KMS-11 (cell line): ENCODE results near the gene TRIM24.

Source experiments
- H2AFZ ChIP-seq: fragments of 200-600 bp; sonication (generic); 2 replicates; pipeline ENCODE4 v1.6.1; 2016; ENCODE audit warnings: antibody characterized with exemption, mixed run types, low read depth
- H3K27ac ChIP-seq: fragments of 200-600 bp; sonication (generic); 2 replicates; pipeline ENCODE4 v1.6.1; 2016; ENCODE audit warnings: mild to moderate bottlenecking, mixed run types
- H3K27me3 ChIP-seq: fragments of 200-600 bp; sonication (generic); 2 replicates; pipeline ENCODE4 v1.6.1; 2017; ENCODE audit warnings: mild to moderate bottlenecking, low read depth, mixed run types, moderate library complexity; ENCODE audit not compliant: insufficient read depth
- H3K36me3 ChIP-seq: fragments of 200-600 bp; sonication (generic); 2 replicates; pipeline ENCODE4 v1.6.1; 2017; ENCODE audit warnings: mild to moderate bottlenecking, mixed run types; ENCODE audit not compliant: insufficient read depth
- H3K4me1 ChIP-seq: fragments of 200-600 bp; sonication (generic); 2 replicates; pipeline ENCODE4 v1.6.1; 2016; ENCODE audit warnings: mild to moderate bottlenecking, low read depth, mixed run types; ENCODE audit not compliant: poor library complexity, severe bottlenecking
- H3K4me2 ChIP-seq: fragments of 200-600 bp; sonication (generic); 2 replicates; pipeline ENCODE4 v1.7.0; 2016; ENCODE audit warnings: mild to moderate bottlenecking, mixed run types
- H3K4me3 ChIP-seq: fragments of 200-600 bp; sonication (generic); IDR thresholded peaks from 2 replicates; pipeline ENCODE4 v1.6.1; 2017; ENCODE audit warnings: low read depth, low read length, mixed read lengths; ENCODE audit not compliant: insufficient read depth
- H3K79me2 ChIP-seq: fragments of 200-600 bp; sonication (generic); 2 replicates; pipeline ENCODE4 v1.6.1; 2016; ENCODE audit warnings: low read depth, mixed run types; ENCODE audit not compliant: insufficient read depth
- H3K9ac ChIP-seq: fragments of 200-600 bp; sonication (generic); 2 replicates; pipeline ENCODE4 v1.6.1; 2016; ENCODE audit warnings: mild to moderate bottlenecking, mixed run types
- H4K20me1 ChIP-seq: fragments of 200-600 bp; sonication (generic); 2 replicates; pipeline ENCODE4 v1.6.1; 2016; ENCODE audit warnings: mild to moderate bottlenecking, mixed run types; ENCODE audit not compliant: insufficient read depth
- TF ChIP-seq, protein P1 (sequence below): fragments of 200-600 bp; sonication (generic); conservative IDR thresholded peaks from 2 replicates; pipeline ENCODE4 v1.6.1; 2017; ENCODE audit warnings: low read depth, mild to moderate bottlenecking, antibody characterized with exemption, low read length, moderate library complexity, mixed read lengths

TRIM24 gene

DNA sequence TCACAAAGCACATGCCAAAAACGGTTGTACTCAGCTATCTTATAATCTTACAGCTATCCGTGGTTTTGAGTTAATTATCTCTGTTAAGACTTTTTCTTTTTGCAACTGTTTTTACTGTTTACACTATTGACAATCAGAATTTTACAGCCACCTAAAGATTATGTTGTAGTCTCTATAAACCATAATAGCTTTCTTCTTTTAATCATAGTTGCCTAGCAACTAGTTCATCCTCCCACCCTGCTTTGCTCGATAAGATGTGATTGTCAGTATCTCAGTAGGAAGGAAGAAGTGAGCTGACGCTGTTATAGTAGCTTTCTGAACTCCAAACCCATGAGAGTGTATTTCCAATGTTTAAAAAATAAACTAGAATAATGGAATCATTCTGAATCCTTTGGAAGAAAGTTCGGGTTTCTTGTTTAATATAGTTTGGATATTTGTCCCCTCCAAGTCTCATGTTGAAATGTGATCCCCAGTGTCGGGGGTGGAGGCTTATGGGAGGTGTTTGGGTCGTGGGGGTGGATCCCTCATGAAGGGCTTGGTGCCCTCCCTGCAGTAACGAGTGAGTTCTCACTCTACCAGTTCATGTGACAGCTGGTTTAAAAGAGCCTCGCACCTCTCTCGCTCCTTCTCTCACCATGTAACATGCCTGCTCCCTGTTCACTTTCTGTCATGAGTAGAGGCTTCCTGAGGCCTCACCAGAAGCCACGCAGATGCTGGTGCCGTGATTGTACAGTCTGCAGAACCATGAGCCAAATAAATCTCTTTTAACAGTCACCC, 173.0 kb downstream of the TRIM24 start:
- Histone ChIP-seq H3K36me3 (no peaks in the 10 kb centered on the region), H3K9ac (no peak overlapping the region), H2AFZ (no peak overlapping the region), H3K27me3 (no peaks in the 10 kb centered on the region), H3K79me2 (no peaks in the 10 kb centered on the region), H3K27ac (no peak overlapping the region), H3K4me2 (no peak overlapping the region), H4K20me1 (no peaks in the 10 kb centered on the region), H3K4me3 (no peak overlapping the region), H3K4me1 (no peaks in the 10 kb centered on the region)
- TF ChIP-seq, protein P1, sequence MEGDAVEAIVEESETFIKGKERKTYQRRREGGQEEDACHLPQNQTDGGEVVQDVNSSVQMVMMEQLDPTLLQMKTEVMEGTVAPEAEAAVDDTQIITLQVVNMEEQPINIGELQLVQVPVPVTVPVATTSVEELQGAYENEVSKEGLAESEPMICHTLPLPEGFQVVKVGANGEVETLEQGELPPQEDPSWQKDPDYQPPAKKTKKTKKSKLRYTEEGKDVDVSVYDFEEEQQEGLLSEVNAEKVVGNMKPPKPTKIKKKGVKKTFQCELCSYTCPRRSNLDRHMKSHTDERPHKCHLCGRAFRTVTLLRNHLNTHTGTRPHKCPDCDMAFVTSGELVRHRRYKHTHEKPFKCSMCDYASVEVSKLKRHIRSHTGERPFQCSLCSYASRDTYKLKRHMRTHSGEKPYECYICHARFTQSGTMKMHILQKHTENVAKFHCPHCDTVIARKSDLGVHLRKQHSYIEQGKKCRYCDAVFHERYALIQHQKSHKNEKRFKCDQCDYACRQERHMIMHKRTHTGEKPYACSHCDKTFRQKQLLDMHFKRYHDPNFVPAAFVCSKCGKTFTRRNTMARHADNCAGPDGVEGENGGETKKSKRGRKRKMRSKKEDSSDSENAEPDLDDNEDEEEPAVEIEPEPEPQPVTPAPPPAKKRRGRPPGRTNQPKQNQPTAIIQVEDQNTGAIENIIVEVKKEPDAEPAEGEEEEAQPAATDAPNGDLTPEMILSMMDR: no peak
